Left ventricle myocardium inferior (tissue), 1 donor: ENCODE data around the gene FAM217A. TPM values are rescaled to one million over a fixed set of nuclear protein-coding genes. Genes with fewer than 3 reads are reported as not detected.
"Not testable (repeated sequence)": the region's sequence is repeated elsewhere in the genome, so short reads cannot be mapped to it uniquely, and the experiment has no call there.

Experiments used
- DNase-seq: peaks from one replicate; pipeline ENCODE4 v3.0.0-alpha.2; 2020
- H3K27ac ChIP-seq: fragments of 200-600 bp; replicated peaks from 2 replicates; pipeline ENCODE4 v1.8.0; 2021
- H3K27me3 ChIP-seq: fragments of 200-600 bp; 2 replicates; pipeline ENCODE4 v1.8.0; 2021; ENCODE audit warnings: low read depth
- H3K36me3 ChIP-seq: fragments of 200-600 bp; 2 replicates; pipeline ENCODE4 v1.8.0; 2021
- H3K4me1 ChIP-seq: fragments of 200-600 bp; 2 replicates; pipeline ENCODE4 v1.8.0; 2021
- H3K4me3 ChIP-seq: fragments of 200-600 bp; 2 replicates; pipeline ENCODE4 v1.8.0; 2021; ENCODE audit warnings: mild to moderate bottlenecking, moderate library complexity
- H3K9me3 ChIP-seq: fragments of 200-600 bp; replicated peaks from 2 replicates; pipeline ENCODE4 v1.8.0; 2021
- intact Hi-C: fragments of 100-400 bp; cut with micrococcal nuclease; formaldehyde crosslinking; loops from one replicate; pipeline ENCODE4 v1.11.0; 2022
- total RNA-seq: library from RNA; stranded (reverse); fragmentation: NEBNext Ultra II Directional; extraction: Animal tissue kit (Norgen Biotek cat#: 25700); gene quantifications from one replicate; pipeline ENCODE4 v1.2.1, GENCODE V29; 2021
- TF ChIP-seq, protein P1 (sequence below): fragments of 200-600 bp; IDR thresholded peaks from 2 replicates; pipeline ENCODE4 v1.8.0; 2021; ENCODE audit warnings: antibody characterized with exemption, mild to moderate bottlenecking, borderline replicate concordance
- donor health status: DM: no; HTN: yes; CAD: no; lungs with severe emphysema.

The FAM217A gene
- total RNA-seq, 1 donor from 2014 or later = not detected

DNA sequence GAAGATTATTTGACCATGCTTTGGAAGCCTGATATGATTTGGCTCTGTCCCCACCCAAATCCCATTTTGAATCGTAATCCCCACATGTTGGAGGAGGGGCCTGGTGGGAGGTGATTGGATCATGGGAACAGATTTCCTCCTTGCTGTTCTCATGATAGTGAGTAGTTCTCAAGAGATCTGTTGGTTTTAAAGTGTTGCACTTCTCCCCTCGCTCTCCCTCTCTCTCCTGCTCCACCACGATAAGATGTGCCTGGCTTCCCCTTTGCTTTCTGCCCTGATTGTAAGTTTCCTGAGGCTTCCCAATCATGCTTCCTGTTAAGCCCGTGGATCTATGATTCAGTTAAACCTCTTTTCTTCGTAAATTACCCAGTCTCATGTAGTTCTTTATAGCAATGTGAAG is 21.7 kb upstream of the FAM217A start:
- TF ChIP-seq, protein P1, sequence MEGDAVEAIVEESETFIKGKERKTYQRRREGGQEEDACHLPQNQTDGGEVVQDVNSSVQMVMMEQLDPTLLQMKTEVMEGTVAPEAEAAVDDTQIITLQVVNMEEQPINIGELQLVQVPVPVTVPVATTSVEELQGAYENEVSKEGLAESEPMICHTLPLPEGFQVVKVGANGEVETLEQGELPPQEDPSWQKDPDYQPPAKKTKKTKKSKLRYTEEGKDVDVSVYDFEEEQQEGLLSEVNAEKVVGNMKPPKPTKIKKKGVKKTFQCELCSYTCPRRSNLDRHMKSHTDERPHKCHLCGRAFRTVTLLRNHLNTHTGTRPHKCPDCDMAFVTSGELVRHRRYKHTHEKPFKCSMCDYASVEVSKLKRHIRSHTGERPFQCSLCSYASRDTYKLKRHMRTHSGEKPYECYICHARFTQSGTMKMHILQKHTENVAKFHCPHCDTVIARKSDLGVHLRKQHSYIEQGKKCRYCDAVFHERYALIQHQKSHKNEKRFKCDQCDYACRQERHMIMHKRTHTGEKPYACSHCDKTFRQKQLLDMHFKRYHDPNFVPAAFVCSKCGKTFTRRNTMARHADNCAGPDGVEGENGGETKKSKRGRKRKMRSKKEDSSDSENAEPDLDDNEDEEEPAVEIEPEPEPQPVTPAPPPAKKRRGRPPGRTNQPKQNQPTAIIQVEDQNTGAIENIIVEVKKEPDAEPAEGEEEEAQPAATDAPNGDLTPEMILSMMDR = no peak
- H3K4me1 ChIP-seq = no peaks in the 10 kb centered on the region
- no peak overlapping the region for H3K4me3 ChIP-seq
- H3K27me3 ChIP-seq = no peaks in the 10 kb centered on the region
- intact Hi-C loops = no loop called here
- no peaks in the 10 kb centered on the region for H3K36me3 ChIP-seq
- DNase-seq = no peak
- no peak overlapping the region for H3K27ac ChIP-seq
- no peaks in the 10 kb centered on the region for H3K9me3 ChIP-seq

GRCh38 chr6:4093288-4093687 is 14.4 kb upstream of the FAM217A start:
- Histone ChIP-seq H3K36me3 (no peaks in the 10 kb centered on the region), H3K4me1 (no peaks in the 10 kb centered on the region), H3K27ac (no peak overlapping the region), H3K4me3 (no peak overlapping the region), H3K27me3 (no peaks in the 10 kb centered on the region), H3K9me3 (no peaks in the 10 kb centered on the region)
- DNase-seq = no peak
- intact Hi-C loops = no loop called here
- TF ChIP-seq, protein P1 = no peak

DNA sequence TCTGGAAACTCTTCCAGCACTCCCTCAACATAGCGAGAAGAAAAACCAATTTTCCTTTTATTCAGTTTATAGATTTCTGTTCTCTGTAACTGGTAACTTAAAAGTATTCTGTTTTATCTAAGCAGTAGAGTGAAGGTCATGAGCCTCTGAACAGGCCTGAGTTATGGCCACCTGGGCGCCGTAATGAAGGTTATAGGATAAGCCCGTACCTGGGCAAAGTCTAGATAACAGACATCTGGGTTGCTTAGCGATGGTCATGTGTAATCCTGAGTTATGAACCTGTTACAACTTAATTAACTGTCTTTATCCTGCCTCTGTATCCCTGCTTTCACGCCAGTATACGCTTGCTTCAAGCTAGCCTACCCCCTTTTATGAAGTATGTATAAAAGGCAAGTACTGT is 13.0 kb upstream of the FAM217A start:
- intact Hi-C loops = no loop called here
- Histone ChIP-seq H3K36me3 (no peaks in the 10 kb centered on the region), H3K4me1 (no peaks in the 10 kb centered on the region), H3K4me3 (no peak overlapping the region), H3K27me3 (no peaks in the 10 kb centered on the region), H3K27ac (no peak overlapping the region), H3K9me3 (no peaks in the 10 kb centered on the region)
- TF ChIP-seq, protein P1 = no peak
- DNase-seq = no peak

- H3K4me3 ChIP-seq, H3K9me3 ChIP-seq, intact Hi-C loops, DNase-seq, H3K36me3 ChIP-seq, H3K4me1 ChIP-seq, H3K27me3 ChIP-seq, H3K27ac ChIP-seq: not testable (repeated sequence)
Observed at GRCh38 chr6:4090043-4090442, 11.1 kb upstream of the FAM217A start.

GRCh38 chr6:4088704-4089103 is 9.8 kb upstream of the FAM217A start:
- no peak for DNase-seq
- Histone ChIP-seq H3K4me1 (no peaks in the 10 kb centered on the region), H3K9me3 (no peaks in the 10 kb centered on the region), H3K27me3 (no peaks in the 10 kb centered on the region), H3K36me3 (no peaks in the 10 kb centered on the region), H3K27ac (no peak overlapping the region), H3K4me3 (no peak overlapping the region)
- TF ChIP-seq, protein P1 = no peak
- intact Hi-C loops = no loop called here

DNA sequence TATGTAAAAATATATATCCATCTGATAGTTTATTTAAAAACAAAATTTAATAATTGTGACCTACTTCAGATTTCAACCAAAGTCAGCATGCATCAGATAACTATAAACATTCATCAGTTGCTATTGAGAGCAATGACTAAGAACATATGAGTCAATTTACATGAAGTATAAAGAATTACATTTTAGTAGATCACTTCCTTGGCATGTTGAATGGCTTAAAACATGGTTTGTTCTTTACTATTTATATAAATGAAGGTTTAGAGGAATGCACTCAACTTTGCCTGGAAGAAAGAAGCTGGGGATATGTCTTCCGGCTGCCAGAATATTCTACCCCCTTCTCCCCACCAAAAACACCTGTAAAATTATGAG is 6.4 kb upstream of the FAM217A start:
- Histone ChIP-seq H3K4me1 (no peaks in the 10 kb centered on the region), H3K36me3 (no peaks in the 10 kb centered on the region), H3K27ac (no peak overlapping the region), H3K4me3 (no peak overlapping the region), H3K27me3 (no peaks in the 10 kb centered on the region), H3K9me3 (no peaks in the 10 kb centered on the region)
- TF ChIP-seq, protein P1 = no peak
- intact Hi-C loops = no loop called here
- no peak for DNase-seq
